ENCODE measurements around the gene PALM.

The PALM gene

GRCh38 chr19:782878-783668, 74.3 kb downstream of the PALM start:
- ATAC-seq, result no peak
- TF ChIP-seq OSR1 (CRISPR knock-in tag; IDR thresholded peaks at IDR 0.05) (no peak), ZNF8 (CRISPR knock-in tag; IDR thresholded peaks at IDR 0.05) (no peak), ISL1 (CRISPR knock-in tag; IDR thresholded peaks at IDR 0.05) (no peak), RARB (CRISPR knock-in tag; IDR thresholded peaks at IDR 0.05) (no peak), ZFP3 (CRISPR knock-in tag; IDR thresholded peaks at IDR 0.05) (no peak), ZNF70 (CRISPR knock-in tag; IDR thresholded peaks at IDR 0.05) (no peak), ESRRG (CRISPR knock-in tag; IDR thresholded peaks at IDR 0.05) (no peak), TCF4 (CRISPR knock-in tag; IDR thresholded peaks at IDR 0.05; ENCODE audit: borderline replicate concordance) (no peak), TSHZ2 (CRISPR knock-in tag; IDR thresholded peaks at IDR 0.05) (no peak), POU6F1 (CRISPR knock-in tag; IDR thresholded peaks at IDR 0.05; ENCODE audit: borderline replicate concordance, low read depth) (no peak), PPARA (CRISPR knock-in tag; IDR thresholded peaks at IDR 0.05; ENCODE audit: borderline replicate concordance) (no peak), CSRNP3 (CRISPR knock-in tag; IDR thresholded peaks at IDR 0.05) (no peak), ZFP30 (CRISPR knock-in tag; IDR thresholded peaks at IDR 0.05) (no peak), ZC3H10 (CRISPR knock-in tag; IDR thresholded peaks at IDR 0.05) (no peak), GLIS3 (CRISPR knock-in tag; IDR thresholded peaks at IDR 0.05) (no peak), ZNF565 (CRISPR knock-in tag; conservative IDR thresholded peaks at IDR 0.05; ENCODE audit: low read depth) (no peak)

- no peak for ATAC-seq
- TF ChIP-seq CSDC2 (CRISPR knock-in tag; IDR thresholded peaks at IDR 0.05), result no peak
- TF ChIP-seq ZNF70 (CRISPR knock-in tag; IDR thresholded peaks at IDR 0.05), result no peak
- TF ChIP-seq TSHZ2 (CRISPR knock-in tag; IDR thresholded peaks at IDR 0.05), result no peak
- TF ChIP-seq RARB (CRISPR knock-in tag; IDR thresholded peaks at IDR 0.05), result no peak
- TF ChIP-seq POU6F1 (CRISPR knock-in tag; IDR thresholded peaks at IDR 0.05; ENCODE audit: borderline replicate concordance, low read depth), result no peak
- no peak for TF ChIP-seq BACH2 (CRISPR knock-in tag; IDR thresholded peaks at IDR 0.05; ENCODE audit: borderline replicate concordance)
- TF ChIP-seq ZC3H10 (CRISPR knock-in tag; IDR thresholded peaks at IDR 0.05), result no peak
- TF ChIP-seq CSRNP3 (CRISPR knock-in tag; IDR thresholded peaks at IDR 0.05), result no peak
- TF ChIP-seq PATZ1 (CRISPR knock-in tag; IDR thresholded peaks at IDR 0.05; ENCODE audit: borderline replicate concordance), result no peak
- TF ChIP-seq GLIS3 (CRISPR knock-in tag; IDR thresholded peaks at IDR 0.05), result no peak
- no peak for TF ChIP-seq ISL1 (CRISPR knock-in tag; IDR thresholded peaks at IDR 0.05)
- no peak for TF ChIP-seq ARNTL (CRISPR knock-in tag; IDR thresholded peaks at IDR 0.05; ENCODE audit: borderline replicate concordance, low read depth)
- TF ChIP-seq ZNF565 (CRISPR knock-in tag; conservative IDR thresholded peaks at IDR 0.05; ENCODE audit: low read depth), result no peak
- TF ChIP-seq SNAI2 (CRISPR knock-in tag; IDR thresholded peaks at IDR 0.05), result no peak
- TF ChIP-seq PPARA (CRISPR knock-in tag; IDR thresholded peaks at IDR 0.05; ENCODE audit: borderline replicate concordance), result no peak
- no peak for TF ChIP-seq TOX (CRISPR knock-in tag; IDR thresholded peaks at IDR 0.05; ENCODE audit: borderline replicate concordance)
- no peak for TF ChIP-seq TCF4 (CRISPR knock-in tag; IDR thresholded peaks at IDR 0.05; ENCODE audit: borderline replicate concordance)
- TF ChIP-seq ZNF8 (CRISPR knock-in tag; IDR thresholded peaks at IDR 0.05), result no peak
- no peak for TF ChIP-seq ESRRG (CRISPR knock-in tag; IDR thresholded peaks at IDR 0.05)
- no peak for TF ChIP-seq ZFP3 (CRISPR knock-in tag; IDR thresholded peaks at IDR 0.05)
These were observed 75.8 kb downstream of the PALM start for GRCh38 chr19:784541-784940.

Data from SK-N-SH treated with all-trans-retinoic acid at 6 μM for 48 hours (cell line).